Stomach (tissue), 9 donors: Measurements from ENCODE around the gene HDAC10. TPM values are rescaled to one million over a fixed set of nuclear protein-coding genes. Genes with fewer than 3 reads are reported as not detected.
A peak's percentile ranks its signal among the peaks of the same experiment; 100 is the strongest.

ENCODE experiments used
- DNase-seq, 2 donors: peaks; one replicate each; pipeline versions ENCODE4 v3.0.0 to v3.0.0-alpha.2; 2013 to 2019
- H3K27ac ChIP-seq, 5 donors: fragments of 200-600 bp in 4 of 5; sonication (generic) in 4 of 5; one replicate each; pipeline ENCODE4 v1.5.1; 2013 to 2019; ENCODE audit warnings: mild to moderate bottlenecking in 1 of 5, moderate library complexity in 1 of 5
- H3K27me3 ChIP-seq, 3 donors: fragments of 200-600 bp; sonication (generic); one replicate each; pipeline ENCODE4 v1.5.1; 2017 to 2019; ENCODE audit warnings: mixed run types in 1 of 3
- H3K36me3 ChIP-seq, 4 donors: fragments of 200-600 bp; sonication (generic); 1 replicate in 3 of 4; 2 replicates in 1 of 4; pipeline ENCODE4 v1.5.1; 2016 to 2019
- H3K4me1 ChIP-seq, 4 donors: fragments of 200-600 bp; sonication (generic); one replicate each; pipeline ENCODE4 v1.5.1; 2016 to 2019
- H3K4me3 ChIP-seq, 4 donors: fragments of 200-600 bp; sonication (generic) in 3 of 4; one replicate each; pipeline ENCODE4 v1.5.1; 2016 to 2019; ENCODE audit warnings: mild to moderate bottlenecking in 1 of 4
- H3K9me3 ChIP-seq, 4 donors: fragments of 200-600 bp; sonication (generic); one replicate each; pipeline ENCODE4 v1.5.1; 2016 to 2019
- CTCF ChIP-seq, 7 experiments: fragments of 450-650 bp in 4 of 7; fragments of 200-600 bp in 3 of 7; sonication (generic) in 3 of 7; IDR thresholded peaks; one replicate each; pipeline ENCODE4 v1.5.1; 2016 to 2019; ENCODE audit warnings: antibody characterized with exemption in 7 of 7, control low read depth in 2 of 7, mild to moderate bottlenecking in 1 of 7
- EP300 ChIP-seq: sonication (generic); formaldehyde crosslinking; IDR thresholded peaks from one replicate; pipeline ENCODE4 v1.6.1; 2017; ENCODE audit warnings: antibody characterized with exemption
- POLR2A ChIP-seq, 4 donors: fragments of 450-650 bp; IDR thresholded peaks; one replicate each; pipeline ENCODE4 v1.6.1; 2016; ENCODE audit warnings: antibody characterized with exemption in 4 of 4, control low read depth in 2 of 4, mild to moderate bottlenecking in 1 of 4, moderate library complexity in 1 of 4
- POLR2AphosphoS5 ChIP-seq, 3 donors: sonication (generic); formaldehyde crosslinking; IDR thresholded peaks; one replicate each; pipeline ENCODE4 v1.6.1; 2016; ENCODE audit warnings: antibody characterized with exemption in 3 of 3
- WGBS, 5 donors: extraction: QIAGEN DNeasy Blood & Tissue Kit in 3 of 5; methylation state at CpG; one replicate each; pipeline versions ENCODE4 v1.1.5 to v1.1.7; 2013 to 2018; 5-methylcytosine and 5-hydroxymethylcytosine counted together
- intact Hi-C: fragments of 100-400 bp; cut with DNase I; formaldehyde crosslinking; loops from one replicate; pipeline ENCODE4 v1.15.1; 2023; ENCODE audit warnings: low total_unique reads
- polyA plus RNA-seq, 3 donors: library from polyadenylated mRNA; stranded (reverse); fragments of 200-250 nt; gene quantifications; one replicate each; pipeline ENCODE4 v1.2.3, GENCODE V29; 2013
- total RNA-seq, 5 donors: library from RNA; depleted of rRNA; stranded (reverse); fragments of >200 nt; gene quantifications; one replicate each; pipeline versions ENCODE4 v1.1.0 to v1.2.3, GENCODE V29; 2014 to 2016
- donor health status: healthy with polysubstance abuse.
- donor health status: Bipolar disorder and iron deficiency.
- donor health status: healthy.

The HDAC10 gene
- total and polyA plus RNA-seq, 8 donors, result 15.4 to 156 (median 41.8) TPM

GRCh38 chr22:50222508-50222907, 28.6 kb downstream of the HDAC10 start:
- intact Hi-C loops, result no loop called here
- Histone ChIP-seq H3K27ac (no peak overlapping the region), H3K27me3 (no peaks in the 10 kb centered on the region), H3K36me3 (peaks cover 83 to 98% (median 95%) of the 10 kb centered on the region in 4 donors), H3K4me1 (peaks cover 5 to 14% (median 10%) of the 10 kb centered on the region in 4 donors), H3K4me3 (no peak overlapping the region), H3K9me3 (no peaks in the 10 kb centered on the region)
- WGBS, 5 donors, result 83 to 91% (median 85%) methylated on average over 3 to 8 of the region's 8 CpGs
- DNase-seq, result no peak
- TF ChIP-seq CTCF (IDR thresholded peaks at IDR 0.05) (no peak), EP300 (no peak), POLR2A (IDR thresholded peaks at IDR 0.05) (no peak), POLR2AphosphoS5 (IDR thresholded peaks at IDR 0.05) (no peak)

- WGBS, 5 donors, result 90 to 94% (median 94%) methylated on average over 6 to 19 of the region's 19 CpGs
- intact Hi-C loops, result no loop called here
- Histone ChIP-seq H3K27ac (no peak overlapping the region), H3K36me3 (peaks cover 85 to 98% (median 95%) of the 10 kb centered on the region in 4 donors), H3K9me3 (no peaks in the 10 kb centered on the region), H3K4me3 (no peak overlapping the region), H3K27me3 (no peaks in the 10 kb centered on the region), H3K4me1 (peaks cover 5 to 14% (median 10%) of the 10 kb centered on the region in 4 donors)
- DNase-seq, result no peak
- TF ChIP-seq POLR2A (IDR thresholded peaks at IDR 0.05) (no peak), CTCF (IDR thresholded peaks at IDR 0.05) (no peak), EP300 (no peak), POLR2AphosphoS5 (IDR thresholded peaks at IDR 0.05) (no peak)
These were observed 29.4 kb downstream of the HDAC10 start for GRCh38 chr22:50221410-50222300.

GRCh38 chr22:50220603-50221409, 30.3 kb downstream of the HDAC10 start:
- Histone ChIP-seq H3K27ac (no peak overlapping the region), H3K36me3 (peaks cover 85 to 98% (median 95%) of the 10 kb centered on the region in 4 donors), H3K4me1 (peaks cover 5 to 14% (median 10%) of the 10 kb centered on the region in 4 donors), H3K27me3 (no peaks in the 10 kb centered on the region), H3K4me3 (no peak overlapping the region), H3K9me3 (no peaks in the 10 kb centered on the region)
- no peak for DNase-seq
- TF ChIP-seq CTCF (IDR thresholded peaks at IDR 0.05) (no peak), EP300 (no peak), POLR2A (IDR thresholded peaks at IDR 0.05) (no peak)
- intact Hi-C loops, result no loop called here
- 93 to 97% (median 95%) methylated on average over 31 to 45 of the region's 45 CpGs for WGBS, 5 donors

- peaks cover 5 to 19% (median 10%) of the 10 kb centered on the region in 4 donors for H3K4me1 ChIP-seq
- H3K4me3 ChIP-seq, result no peak overlapping the region
- intact Hi-C loops, result no loop called here
- peak overlapping the region in 1 of 5 donors; percentile 18 for H3K27ac ChIP-seq
- WGBS, 5 donors, result 75 to 90% (median 79%) methylated on average over 18 to 25 of the region's 25 CpGs
- H3K36me3 ChIP-seq, result peaks cover 81 to 98% (median 95%) of the 10 kb centered on the region in 4 donors
- H3K27me3 ChIP-seq, result no peaks in the 10 kb centered on the region
- no peak for DNase-seq
- H3K9me3 ChIP-seq, result no peaks in the 10 kb centered on the region
- no peak for TF ChIP-seq EP300
These were observed 31.1 kb downstream of the HDAC10 start for GRCh38 chr22:50219800-50220602.
